Neutrophil (primary cell): Measurements from ENCODE around the gene CETN1.

Experiments used
- H3K27ac ChIP-seq: fragments of 200-600 bp; sonication (generic); 2 replicates; pipeline ENCODE4 v1.5.1; 2016; ENCODE audit warnings: mild to moderate bottlenecking, moderate library complexity
- H3K27me3 ChIP-seq: fragments of 200-600 bp; sonication (generic); 2 replicates; pipeline ENCODE4 v1.6.0; 2016; ENCODE audit warnings: mild to moderate bottlenecking
- H3K36me3 ChIP-seq: fragments of 200-600 bp; sonication (generic); 2 replicates; pipeline ENCODE4 v1.5.1; 2017
- H3K4me1 ChIP-seq, 2 experiments: fragments of 200-600 bp in 1 of 2; sonication (generic) in 1 of 2; 1 replicate in 1 of 2; 2 replicates in 1 of 2; pipeline versions ENCODE4 v1.5.1 to v1.6.1; 2013 to 2016; ENCODE audit warnings: low read depth in 1 of 2, low read length in 1 of 2, mild to moderate bottlenecking in 1 of 2, moderate library complexity in 1 of 2; ENCODE audit not compliant: control insufficient read depth in 1 of 2, insufficient read depth in 1 of 2
- H3K4me3 ChIP-seq, 2 experiments: fragments of 200-600 bp in 1 of 2; sonication (generic) in 1 of 2; 1 replicate in 1 of 2; 2 replicates in 1 of 2; pipeline ENCODE4 v1.5.1; 2013 to 2016; ENCODE audit warnings: low read depth in 1 of 2, low read length in 1 of 2, mild to moderate bottlenecking in 1 of 2, moderate library complexity in 1 of 2
- H3K9me3 ChIP-seq: fragments of 200-600 bp; sonication (generic); 2 replicates; pipeline ENCODE4 v1.5.1; 2016
- TF ChIP-seq, protein P1 (sequence below): fragments of 200-600 bp; sonication (generic); IDR thresholded peaks from 2 replicates; pipeline ENCODE4 v1.5.1; 2016; ENCODE audit warnings: antibody characterized with exemption

CETN1 gene

DNA sequence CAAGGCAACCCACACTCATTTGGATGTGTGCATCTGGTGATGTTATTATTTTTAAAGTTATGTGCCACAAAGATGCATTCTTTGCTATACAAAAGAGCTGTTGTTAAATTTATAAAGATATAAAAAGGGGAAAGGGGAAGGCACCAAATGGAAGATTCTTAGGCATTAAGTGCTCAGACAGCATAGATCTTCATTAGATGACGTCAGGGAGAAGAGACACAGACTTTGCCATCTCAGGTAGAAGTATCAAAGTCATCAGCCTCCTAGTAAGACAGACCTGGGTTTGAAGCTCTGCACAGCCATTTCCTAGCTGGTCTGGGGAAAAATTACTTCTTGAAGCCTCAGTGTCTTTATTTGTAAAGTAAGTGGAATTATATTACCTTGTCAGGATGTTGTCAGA is 15.4 kb downstream of the CETN1 start:
- H3K36me3 ChIP-seq: no peaks in the 10 kb centered on the region
- H3K27ac ChIP-seq: no peak overlapping the region
- H3K4me1 ChIP-seq: peaks cover 0 to 7% of the 10 kb centered on the region in 2 experiments
- no peak overlapping the region for H3K4me3 ChIP-seq
- no peaks in the 10 kb centered on the region for H3K9me3 ChIP-seq
- TF ChIP-seq, protein P1, sequence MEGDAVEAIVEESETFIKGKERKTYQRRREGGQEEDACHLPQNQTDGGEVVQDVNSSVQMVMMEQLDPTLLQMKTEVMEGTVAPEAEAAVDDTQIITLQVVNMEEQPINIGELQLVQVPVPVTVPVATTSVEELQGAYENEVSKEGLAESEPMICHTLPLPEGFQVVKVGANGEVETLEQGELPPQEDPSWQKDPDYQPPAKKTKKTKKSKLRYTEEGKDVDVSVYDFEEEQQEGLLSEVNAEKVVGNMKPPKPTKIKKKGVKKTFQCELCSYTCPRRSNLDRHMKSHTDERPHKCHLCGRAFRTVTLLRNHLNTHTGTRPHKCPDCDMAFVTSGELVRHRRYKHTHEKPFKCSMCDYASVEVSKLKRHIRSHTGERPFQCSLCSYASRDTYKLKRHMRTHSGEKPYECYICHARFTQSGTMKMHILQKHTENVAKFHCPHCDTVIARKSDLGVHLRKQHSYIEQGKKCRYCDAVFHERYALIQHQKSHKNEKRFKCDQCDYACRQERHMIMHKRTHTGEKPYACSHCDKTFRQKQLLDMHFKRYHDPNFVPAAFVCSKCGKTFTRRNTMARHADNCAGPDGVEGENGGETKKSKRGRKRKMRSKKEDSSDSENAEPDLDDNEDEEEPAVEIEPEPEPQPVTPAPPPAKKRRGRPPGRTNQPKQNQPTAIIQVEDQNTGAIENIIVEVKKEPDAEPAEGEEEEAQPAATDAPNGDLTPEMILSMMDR: no peak
- H3K27me3 ChIP-seq: peaks cover 65% of the 10 kb centered on the region

DNA sequence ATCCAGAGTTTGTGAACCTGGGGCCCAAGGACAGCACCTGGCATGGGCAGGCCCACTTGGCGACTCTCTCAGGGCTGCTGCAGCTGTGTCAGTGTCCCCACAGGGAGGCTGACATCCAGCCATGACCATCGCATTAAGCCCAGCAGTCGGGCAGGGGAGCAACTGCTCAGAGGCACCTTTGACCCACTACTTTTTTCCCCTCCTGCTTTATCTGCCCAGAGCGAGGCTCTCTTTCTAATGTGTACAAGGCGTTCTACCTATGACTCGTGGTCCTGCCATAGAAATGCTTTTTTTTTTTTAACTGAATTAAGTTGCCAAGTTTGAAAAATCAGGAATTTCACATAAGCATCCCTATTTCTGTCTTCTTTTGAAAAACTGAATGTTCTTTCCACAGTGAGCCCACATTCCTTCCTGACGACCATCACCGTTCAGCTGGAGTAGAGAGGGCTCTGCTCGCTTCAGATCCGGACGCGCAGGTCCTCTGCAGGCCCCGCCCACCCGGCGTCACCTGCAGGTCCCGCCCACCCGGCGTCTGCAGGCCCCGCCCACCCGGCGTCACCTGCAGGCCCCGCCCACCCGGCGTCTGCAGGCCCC is 16.2 kb downstream of the CETN1 start:
- TF ChIP-seq, protein P1: no peak
- no peak overlapping the region for H3K4me3 ChIP-seq
- H3K4me1 ChIP-seq: peaks cover 0 to 7% of the 10 kb centered on the region in 2 experiments
- H3K27me3 ChIP-seq: peaks cover 72% of the 10 kb centered on the region
- H3K27ac ChIP-seq: no peak overlapping the region
- H3K36me3 ChIP-seq: no peaks in the 10 kb centered on the region
- H3K9me3 ChIP-seq: no peaks in the 10 kb centered on the region

DNA sequence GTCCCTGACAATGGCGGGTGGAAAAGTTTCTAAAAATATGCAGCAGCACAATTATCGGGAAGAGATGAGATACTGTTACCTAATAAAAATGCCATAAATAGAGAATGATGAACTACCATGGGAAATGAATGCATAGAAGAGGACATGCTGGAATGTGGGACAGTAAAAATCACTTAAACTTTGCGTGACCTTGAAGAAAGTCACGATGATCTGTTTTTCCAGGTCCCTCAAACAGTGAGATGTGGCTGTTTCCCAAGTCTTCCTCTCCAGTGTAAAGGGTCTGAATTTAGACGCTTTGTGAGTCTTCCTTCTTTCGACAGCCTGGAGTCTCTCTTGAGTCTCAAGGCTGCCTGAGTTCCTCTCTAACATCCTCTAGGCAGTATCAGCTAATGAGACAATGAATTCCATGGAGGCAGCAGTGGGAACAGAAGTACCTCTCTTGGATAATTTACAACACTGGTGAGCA is 18.0 kb downstream of the CETN1 start:
- Histone ChIP-seq H3K4me3 (no peak overlapping the region), H3K27me3 (peaks cover 72% of the 10 kb centered on the region), H3K4me1 (peaks cover 0 to 7% of the 10 kb centered on the region in 2 experiments), H3K36me3 (no peaks in the 10 kb centered on the region), H3K9me3 (no peaks in the 10 kb centered on the region), H3K27ac (no peak overlapping the region)
- TF ChIP-seq, protein P1: no peak

DNA sequence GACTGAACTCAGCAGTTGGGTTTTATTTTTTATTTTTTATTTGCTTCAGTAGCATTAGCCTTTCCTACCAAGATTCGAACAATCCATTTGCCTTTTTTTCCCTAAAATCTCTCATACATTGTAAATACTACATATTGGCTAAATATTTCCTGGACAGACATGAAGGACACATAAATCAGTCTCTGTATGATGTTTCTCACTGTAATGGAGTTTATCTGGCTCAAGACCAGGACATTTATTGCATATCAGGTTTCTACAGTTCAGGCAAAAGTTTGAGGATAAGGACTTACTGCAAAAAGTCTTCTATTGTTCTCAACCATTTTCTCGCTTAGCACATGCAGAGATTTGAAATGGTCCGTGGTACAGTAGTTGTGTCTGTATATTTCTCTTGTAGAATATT is 19.9 kb downstream of the CETN1 start:
- H3K36me3 ChIP-seq: no peaks in the 10 kb centered on the region
- H3K27ac ChIP-seq: no peak overlapping the region
- peaks cover 0 to 7% of the 10 kb centered on the region in 2 experiments for H3K4me1 ChIP-seq
- no peak overlapping the region for H3K4me3 ChIP-seq
- TF ChIP-seq, protein P1: no peak
- peaks cover 68% of the 10 kb centered on the region for H3K27me3 ChIP-seq
- no peaks in the 10 kb centered on the region for H3K9me3 ChIP-seq

DNA sequence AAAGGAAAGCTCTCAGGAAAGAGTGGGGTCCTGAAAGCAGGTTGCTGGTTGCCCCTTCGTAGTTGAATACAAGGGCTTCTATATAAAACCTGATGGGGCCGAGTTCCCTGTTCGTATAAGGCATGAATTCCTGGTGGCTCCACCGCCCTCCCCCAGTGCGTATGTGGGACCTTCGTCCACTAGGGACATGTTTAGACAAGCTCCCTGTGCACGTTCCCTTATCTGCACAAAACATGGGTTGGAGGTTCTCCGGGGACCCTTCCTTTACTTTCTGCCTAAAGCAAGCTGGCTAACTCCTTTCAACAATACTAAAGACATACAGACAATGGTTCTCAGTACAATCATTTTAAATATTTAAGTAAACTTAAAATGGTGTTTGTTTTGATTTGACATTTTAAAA is 24.6 kb downstream of the CETN1 start:
- no peaks in the 10 kb centered on the region for H3K36me3 ChIP-seq
- H3K27ac ChIP-seq: no peak overlapping the region
- TF ChIP-seq, protein P1: no peak

More for the DNA sequence above, 24.6 kb downstream of the CETN1 start:
- Histone ChIP-seq H3K4me3 (no peak overlapping the region), H3K9me3 (no peaks in the 10 kb centered on the region), H3K27me3 (peaks cover 27% of the 10 kb centered on the region), H3K4me1 (no peaks in the 10 kb centered on the region)
